Limb (tissue), 2 donors: ENCODE data around the gene SORCS2.

Source experiments
- DNase-seq, 2 donors: peaks; one replicate each; pipeline ENCODE4 v3.0.0-alpha.2; 2016; ENCODE audit errors: extremely low spot score in 2 of 2

The SORCS2 gene

GRCh38 chr4:7699825-7700224 lies 507.5 kb downstream of the SORCS2 start:
- no peak for DNase-seq

GRCh38 chr4:7700665-7701064 lies 508.3 kb downstream of the SORCS2 start:
- DNase-seq: no peak

- DNase-seq: no peak
Observed at GRCh38 chr4:7701866-7702649, 509.7 kb downstream of the SORCS2 start.

- DNase-seq: no peak
Observed at GRCh38 chr4:7703688-7704087, 511.4 kb downstream of the SORCS2 start.

- DNase-seq: no peak
Observed at GRCh38 chr4:7704091-7704490, 511.8 kb downstream of the SORCS2 start.

GRCh38 chr4:7704625-7705024 lies 512.3 kb downstream of the SORCS2 start:
- DNase-seq: no peak

GRCh38 chr4:7705062-7705461 lies 512.7 kb downstream of the SORCS2 start:
- no peak for DNase-seq

- DNase-seq: no peak
Observed at GRCh38 chr4:7705593-7705992, 513.3 kb downstream of the SORCS2 start.

GRCh38 chr4:7708238-7708637 lies 515.9 kb downstream of the SORCS2 start:
- DNase-seq: no peak

GRCh38 chr4:7708981-7709380 lies 516.6 kb downstream of the SORCS2 start:
- no peak for DNase-seq

GRCh38 chr4:7709431-7709830 lies 517.1 kb downstream of the SORCS2 start:
- DNase-seq: no peak

GRCh38 chr4:7710126-7710525 lies 517.8 kb downstream of the SORCS2 start:
- DNase-seq: no peak

- no peak for DNase-seq
Observed at GRCh38 chr4:7710576-7711306, 518.4 kb downstream of the SORCS2 start.

GRCh38 chr4:7711307-7711963 lies 519.1 kb downstream of the SORCS2 start:
- no peak for DNase-seq

- no peak for DNase-seq
Observed at GRCh38 chr4:7712021-7712671, 519.8 kb downstream of the SORCS2 start.

GRCh38 chr4:7713757-7714156 lies 521.4 kb downstream of the SORCS2 start:
- no peak for DNase-seq

- DNase-seq: no peak
Observed at GRCh38 chr4:7714176-7714575, 521.8 kb downstream of the SORCS2 start.

GRCh38 chr4:7714738-7715137 lies 522.4 kb downstream of the SORCS2 start:
- no peak for DNase-seq

- DNase-seq: no peak
Observed at GRCh38 chr4:7715271-7716009, 523.1 kb downstream of the SORCS2 start.

- no peak for DNase-seq
Observed at GRCh38 chr4:7716010-7716721, 523.8 kb downstream of the SORCS2 start.

GRCh38 chr4:7717161-7717560 lies 524.8 kb downstream of the SORCS2 start:
- DNase-seq: no peak
